ENCODE results near the gene KIF6.
A peak's percentile ranks its signal among the peaks of the same experiment; 100 is the strongest.
"Not testable (repeated sequence)": the region's sequence is repeated elsewhere in the genome, so short reads cannot be mapped to it uniquely, and the experiment has no call there.

Gene KIF6, protein sequence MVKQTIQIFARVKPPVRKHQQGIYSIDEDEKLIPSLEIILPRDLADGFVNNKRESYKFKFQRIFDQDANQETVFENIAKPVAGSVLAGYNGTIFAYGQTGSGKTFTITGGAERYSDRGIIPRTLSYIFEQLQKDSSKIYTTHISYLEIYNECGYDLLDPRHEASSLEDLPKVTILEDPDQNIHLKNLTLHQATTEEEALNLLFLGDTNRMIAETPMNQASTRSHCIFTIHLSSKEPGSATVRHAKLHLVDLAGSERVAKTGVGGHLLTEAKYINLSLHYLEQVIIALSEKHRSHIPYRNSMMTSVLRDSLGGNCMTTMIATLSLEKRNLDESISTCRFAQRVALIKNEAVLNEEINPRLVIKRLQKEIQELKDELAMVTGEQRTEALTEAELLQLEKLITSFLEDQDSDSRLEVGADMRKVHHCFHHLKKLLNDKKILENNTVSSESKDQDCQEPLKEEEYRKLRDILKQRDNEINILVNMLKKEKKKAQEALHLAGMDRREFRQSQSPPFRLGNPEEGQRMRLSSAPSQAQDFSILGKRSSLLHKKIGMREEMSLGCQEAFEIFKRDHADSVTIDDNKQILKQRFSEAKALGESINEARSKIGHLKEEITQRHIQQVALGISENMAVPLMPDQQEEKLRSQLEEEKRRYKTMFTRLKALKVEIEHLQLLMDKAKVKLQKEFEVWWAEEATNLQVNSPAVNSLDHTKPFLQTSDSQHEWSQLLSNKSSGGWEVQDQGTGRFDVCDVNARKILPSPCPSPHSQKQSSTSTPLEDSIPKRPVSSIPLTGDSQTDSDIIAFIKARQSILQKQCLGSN

DNA sequence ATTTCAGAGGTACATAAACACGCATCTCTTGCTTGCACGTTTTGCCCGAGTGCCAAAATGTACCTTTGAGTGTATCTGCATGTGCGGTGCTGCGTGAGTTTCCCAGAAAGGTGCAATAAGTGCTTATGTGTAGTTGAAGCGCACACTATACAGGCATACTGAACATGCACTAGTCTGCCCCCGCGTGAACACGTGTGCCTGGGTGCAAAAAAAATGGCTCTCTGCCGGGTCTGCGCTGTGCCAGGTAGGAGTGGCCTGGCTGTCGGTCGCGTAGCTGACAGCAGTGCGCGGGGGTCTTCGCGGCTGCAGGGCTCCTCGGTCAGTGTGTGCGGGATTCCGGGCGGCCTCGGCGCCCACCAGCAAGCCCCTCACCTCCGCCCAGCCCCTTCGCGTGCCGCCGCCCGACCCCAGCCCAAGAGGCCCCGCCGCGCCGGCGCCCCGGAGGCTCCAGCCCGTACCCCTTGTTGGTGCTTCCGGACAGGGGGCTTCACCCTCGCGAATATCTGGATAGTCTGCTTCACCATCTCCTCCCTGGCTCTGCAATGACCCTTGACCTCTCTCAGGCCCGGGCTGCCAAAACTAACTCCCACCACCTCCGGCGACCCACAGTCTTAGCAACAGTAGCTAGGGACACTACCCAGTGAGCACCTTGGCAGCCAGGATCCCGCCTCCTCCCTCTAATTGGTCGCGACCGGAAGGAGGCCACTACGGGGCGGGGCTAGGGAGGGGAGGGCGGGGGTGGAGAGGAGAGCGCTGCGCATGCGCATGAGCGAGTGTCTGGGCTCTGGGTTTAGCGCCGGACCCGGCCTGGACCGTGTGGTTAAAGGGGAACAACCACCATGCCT lies at the start of gene KIF6:
Gene KIF6, minus strand, starts transcription at position 622 of the 845 bp plus-strand sequence. Its CDS starts 98 bp downstream, at position 524.
- DNase-seq (ENCODE audit: low spot score): peak; percentile 99

DNA sequence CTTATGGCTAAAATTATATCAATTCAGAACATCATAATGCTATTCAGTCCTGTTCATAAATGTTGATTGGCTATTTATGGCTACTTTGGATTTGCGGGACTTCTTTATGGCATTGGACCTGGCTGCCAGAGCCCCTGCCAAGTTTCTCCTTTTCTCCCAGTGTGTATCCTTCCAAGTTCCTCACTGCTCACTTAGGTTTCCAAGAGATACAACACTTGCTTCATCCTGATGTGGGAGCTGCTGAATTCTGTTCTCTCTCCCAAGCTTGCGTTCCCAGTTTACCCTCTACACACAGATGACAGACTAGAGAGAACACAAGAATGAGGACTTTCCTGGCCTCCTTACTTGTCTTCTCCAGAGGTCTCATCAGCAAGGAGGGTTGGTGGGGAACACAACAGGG lies 48.6 kb upstream of the KIF6 start:
- no peak for DNase-seq (ENCODE audit: low spot score)

DNA sequence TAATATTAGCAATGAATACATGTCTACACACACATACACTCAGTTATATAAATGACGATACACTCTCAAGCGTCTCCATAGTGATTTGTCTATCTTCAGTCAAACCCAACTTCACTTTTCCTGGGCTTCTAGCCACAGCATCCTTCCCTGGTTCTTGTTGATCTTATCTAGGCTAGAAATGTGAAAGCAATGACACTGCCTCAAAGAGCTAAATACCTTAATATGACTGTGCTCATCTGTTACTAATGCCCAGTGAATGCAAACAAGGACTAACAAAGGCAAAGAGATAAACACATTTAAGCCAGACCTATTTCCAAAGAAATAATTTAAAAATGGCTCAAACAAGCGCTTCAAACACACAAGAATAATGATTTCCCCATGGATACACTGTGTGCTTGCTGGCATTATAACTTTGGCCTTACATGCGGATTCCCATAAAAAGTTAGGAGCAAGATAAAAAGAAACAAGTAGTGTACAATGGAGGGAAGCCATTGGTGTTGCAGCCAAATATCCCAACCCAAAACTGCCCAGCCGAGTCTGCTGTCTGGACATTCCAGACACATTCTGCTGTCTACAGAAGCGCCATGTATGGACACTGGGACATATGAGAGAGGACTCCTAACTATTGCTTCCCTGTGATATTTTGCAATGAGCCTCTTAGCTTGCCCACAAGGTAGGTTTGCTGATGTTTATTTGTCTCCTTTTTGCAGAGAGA lies 47.5 kb upstream of the KIF6 start:
- DNase-seq (ENCODE audit: low spot score): peak; percentile 30

DNA sequence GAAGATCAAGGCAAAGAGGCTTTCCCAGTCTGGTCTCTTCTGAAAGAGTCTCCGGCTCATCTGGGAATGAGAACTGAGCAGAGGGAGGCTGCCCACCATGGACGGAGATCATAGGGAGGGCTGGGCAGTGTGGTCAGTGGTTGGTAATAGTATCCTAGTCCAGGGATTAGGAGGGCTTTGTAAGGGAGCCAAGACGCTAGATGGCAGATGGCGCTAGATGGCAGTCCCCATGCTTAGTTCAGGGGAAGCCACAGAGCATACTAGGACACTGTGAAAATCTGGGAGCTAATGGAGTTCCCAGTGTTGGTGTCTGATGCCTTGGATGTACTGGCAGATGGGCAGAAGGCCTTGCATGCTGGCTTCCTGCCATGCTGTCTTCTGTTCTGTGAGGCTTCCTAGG lies 45.2 kb upstream of the KIF6 start:
- no peak for DNase-seq (ENCODE audit: low spot score)

DNA sequence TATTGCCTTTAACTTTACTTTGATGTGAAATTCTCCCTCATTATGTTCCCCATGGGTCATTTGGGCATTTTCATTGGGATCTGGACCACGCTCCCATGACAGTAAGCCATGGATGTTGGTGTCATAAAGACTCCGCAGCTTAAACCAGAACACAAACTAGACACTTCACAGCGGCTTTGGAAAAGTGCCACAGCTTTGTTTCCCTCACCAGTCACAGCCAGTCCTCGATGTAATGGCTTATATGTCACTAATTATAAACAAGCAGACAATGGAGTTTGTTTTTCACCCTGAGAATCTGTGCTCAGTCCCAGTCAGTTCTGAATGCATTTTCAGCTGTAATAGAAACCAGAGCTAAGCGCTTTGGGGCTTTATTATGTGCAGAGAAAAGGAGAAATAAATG lies 43.8 kb upstream of the KIF6 start:
- DNase-seq (ENCODE audit: low spot score): no peak

DNA sequence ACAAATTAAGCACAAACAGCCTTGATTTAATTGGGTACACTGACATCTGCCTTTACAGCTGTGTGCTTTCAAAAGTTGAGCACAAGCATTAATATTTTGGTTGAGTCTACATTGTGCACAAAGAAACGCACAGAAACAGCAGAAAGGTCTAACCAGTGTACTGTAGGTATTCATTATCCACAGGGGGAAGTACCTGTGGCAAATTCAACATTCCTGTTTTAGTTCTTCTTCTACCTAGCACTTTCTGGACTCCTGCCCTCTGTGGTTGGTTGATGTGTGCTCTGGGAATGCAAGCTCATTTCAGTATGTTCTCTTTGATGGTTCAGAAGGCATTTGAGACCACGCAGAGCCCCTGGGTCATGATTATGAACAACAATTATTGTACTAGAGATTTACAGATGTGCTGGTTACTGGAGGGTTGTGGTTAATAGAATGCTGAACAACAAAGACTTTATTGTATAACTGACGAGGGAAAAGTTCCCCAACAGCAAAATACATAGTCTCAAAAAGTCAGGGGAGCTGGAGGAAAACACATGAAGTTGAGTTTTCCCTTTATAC lies 40.4 kb upstream of the KIF6 start:
- no peak for DNase-seq (ENCODE audit: low spot score)

DNA sequence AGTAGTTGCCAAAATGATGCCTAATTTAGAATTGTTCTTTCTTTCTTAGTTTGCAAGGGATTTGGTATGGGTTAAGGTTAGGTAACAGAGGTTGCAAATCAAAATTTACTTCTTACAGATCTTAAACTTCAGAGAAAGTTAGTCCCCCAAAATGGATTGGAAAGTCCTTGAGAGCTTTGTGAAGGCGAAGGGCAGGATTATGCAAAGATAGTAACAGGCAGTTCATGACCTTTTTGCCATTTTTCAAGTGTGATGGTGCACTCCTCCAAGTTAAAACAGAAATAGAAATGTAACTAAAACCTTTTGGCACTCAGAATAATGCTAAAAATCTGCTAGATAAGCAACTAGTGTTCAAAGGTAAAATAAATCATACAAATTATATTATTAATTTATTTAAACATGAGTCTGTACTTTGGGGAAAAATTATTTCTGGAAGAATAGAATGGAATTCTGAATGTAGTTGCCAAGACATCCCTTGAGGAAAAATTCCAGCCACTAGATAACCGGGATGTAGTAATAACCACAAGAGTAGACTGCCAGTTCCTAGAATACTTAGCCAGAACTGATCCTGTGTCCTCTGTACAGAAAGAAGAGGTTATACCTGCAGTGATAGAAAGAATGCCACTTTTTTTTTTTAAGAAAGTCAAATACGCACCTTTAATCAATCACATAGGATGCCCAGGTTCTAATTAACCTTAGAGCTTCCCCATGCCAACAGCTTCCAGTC lies 35.2 kb upstream of the KIF6 start:
- no peak for DNase-seq (ENCODE audit: low spot score)

DNA sequence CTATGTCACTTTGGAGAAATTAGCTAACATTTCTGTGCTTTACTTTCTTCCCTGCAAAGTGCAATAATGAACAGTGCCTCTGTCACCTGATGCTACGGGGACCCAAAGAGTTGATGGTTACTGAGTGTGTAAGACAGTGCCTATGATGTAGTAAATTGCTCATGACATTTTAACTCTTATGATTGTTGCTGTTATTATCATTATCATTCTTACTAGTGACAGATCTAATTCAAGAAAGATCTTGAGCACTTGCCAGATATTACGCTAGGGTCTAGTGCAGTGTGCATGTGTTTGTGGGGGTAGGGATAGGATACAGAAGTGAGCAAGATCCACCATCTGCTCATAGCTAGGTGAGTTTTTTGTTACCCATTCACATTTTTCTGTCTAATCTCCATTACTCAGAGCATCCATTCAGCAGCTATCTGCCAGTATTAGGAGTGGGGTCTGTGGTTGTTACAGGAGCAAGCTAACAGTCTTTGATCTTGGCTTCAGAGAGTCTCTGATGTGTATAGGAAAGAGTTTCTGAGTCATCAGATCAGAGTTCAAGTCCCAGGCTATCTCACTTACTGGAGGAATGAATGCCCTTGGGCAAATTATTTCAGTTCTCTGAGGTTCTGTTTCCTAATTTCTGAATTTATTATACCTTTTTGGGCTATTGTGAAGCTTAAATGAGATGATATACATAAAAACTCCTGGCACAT lies 33.8 kb upstream of the KIF6 start:
- DNase-seq (ENCODE audit: low spot score): no peak

DNA sequence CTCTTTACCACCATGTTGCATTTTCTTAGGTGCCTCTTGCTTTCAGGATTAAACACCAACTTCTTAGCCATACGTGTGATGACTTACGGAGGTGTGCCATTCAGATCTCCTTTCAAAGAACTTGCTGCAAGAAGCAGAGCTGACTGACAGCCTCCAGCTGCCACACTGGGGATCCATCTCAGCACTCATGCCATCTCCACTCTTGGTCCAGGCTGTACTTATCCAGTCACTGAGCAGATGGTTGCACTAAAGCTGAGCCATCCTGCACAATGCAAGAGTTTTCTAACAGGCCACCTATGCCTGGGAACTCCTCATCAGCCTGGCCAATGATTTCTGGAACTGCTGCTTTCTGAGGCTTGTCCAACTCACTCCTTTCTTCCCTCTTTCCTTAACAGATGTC lies 31.4 kb upstream of the KIF6 start:
- no peak for DNase-seq (ENCODE audit: low spot score)

DNA sequence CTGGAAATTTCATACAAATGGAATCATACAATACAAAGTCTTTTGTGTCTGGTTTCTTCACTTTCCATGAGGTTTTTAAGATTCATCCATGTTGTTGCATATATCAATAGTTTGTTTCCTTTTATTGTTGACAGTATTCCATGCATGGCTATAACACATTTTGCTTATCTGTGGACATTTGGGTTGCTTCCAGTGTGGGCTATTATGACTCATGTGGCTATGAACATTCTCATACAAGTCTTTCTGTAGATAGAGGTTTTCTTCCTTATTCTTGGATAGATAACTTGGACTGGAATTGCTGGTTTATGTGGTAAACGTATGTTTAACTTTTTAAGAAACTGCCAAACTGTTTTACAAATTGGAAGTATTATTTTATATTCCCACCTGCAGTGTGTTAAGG lies 30.0 kb upstream of the KIF6 start:
- DNase-seq (ENCODE audit: low spot score): no peak

DNA sequence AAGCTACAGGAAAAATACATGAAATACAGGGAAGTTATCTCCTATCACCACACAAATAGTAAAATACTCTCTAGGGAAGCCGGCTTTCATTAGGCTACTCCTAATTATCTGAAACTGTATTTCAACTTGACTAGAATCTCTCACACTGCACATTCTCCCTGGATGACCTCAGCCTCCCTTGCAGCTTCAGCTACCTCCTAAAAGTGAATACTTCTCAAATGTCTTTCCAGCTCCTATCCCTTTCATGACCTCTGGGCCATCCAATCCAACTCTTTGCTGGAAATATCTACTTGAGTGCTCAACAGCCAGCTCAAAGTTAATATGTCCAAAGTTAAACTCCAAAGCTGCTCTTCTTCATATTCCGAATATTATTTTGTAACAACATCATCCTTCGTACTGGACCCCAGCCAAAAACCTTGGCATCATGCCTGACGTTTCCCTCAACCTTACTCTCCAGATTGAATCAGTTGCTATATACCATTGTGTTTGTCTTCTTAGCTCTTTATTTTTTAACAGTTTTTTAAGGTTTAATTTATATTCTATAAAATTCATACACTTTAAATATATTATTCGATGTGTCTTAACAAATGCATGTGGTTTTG lies 29.4 kb upstream of the KIF6 start:
- no peak for DNase-seq (ENCODE audit: low spot score)

DNA sequence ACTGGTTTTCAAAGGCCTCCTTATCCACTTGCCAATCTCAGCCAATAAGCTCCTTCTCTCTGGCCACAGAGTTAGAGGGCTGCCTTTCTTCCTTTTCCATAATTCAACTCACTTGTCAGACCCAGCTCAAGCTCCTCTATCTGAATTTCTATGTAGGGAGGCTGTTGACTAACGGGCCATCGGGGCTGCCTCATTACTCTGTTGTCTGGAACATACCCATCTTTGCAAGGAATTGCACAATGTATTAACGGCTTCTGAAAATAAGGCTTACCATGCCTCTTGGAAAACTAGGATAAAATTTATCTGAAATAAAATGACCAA lies 28.5 kb upstream of the KIF6 start:
- peak; percentile 46 for DNase-seq (ENCODE audit: low spot score)

DNA sequence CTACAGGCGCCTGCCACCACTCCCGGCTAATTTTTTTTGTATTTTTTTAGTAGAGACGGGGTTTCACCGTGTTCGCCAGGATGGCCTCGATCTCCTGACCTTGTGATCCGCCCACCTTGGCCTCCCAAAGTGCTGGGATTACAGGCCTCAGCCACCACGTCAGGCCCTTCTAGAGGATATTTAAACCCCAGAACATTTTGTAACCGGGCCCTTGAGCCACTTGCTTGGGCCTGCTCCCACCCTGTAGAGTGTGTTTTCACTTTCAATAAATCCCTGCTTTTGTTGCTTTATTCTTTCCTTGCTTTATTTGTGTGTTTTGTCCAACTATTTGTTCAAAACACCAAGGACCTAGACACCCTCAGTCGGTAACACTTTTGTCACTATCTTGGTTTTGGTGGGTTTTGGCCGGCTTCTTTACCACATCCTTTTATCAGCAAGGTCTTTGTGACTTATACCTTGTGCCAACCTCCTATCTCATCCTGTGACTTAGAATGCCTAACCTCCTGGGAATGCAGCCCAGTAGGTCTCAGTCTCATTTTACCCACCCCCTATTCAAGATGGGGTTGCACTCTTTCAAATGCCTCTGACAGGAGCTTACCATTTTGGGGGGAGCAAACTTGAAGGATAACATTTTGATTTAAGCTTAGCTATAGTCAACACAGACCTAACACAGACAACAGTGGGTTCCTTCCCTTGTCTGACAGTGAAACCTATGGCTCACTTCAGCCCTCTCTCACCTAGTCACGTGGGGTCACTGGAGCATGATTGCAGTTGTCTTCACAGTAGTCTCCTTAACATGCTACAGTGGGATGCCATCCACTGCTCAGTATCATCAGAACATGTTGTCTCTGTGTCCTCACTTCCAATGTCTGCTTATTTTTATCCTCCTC lies 27.9 kb upstream of the KIF6 start:
- no peak for DNase-seq (ENCODE audit: low spot score)

DNA sequence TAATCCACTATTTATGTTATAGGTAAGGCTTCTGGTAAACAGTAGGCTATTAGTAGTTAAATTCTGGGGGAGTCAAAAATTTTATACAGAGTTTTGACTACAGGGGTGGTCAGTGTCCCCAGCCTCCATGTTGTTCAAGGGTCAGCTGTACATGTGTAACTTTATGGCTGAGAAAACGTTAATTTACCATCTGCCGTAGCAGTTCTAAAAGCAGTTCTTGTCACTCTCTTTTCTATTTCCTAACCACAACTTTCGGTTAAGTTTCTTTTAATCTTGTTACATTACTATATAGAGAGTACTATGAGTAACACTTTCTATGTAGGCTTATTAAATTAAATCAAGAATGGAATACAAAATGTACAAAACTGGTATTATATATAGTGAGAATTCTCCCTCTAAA lies 21.6 kb upstream of the KIF6 start:
- DNase-seq (ENCODE audit: low spot score): no peak

DNA sequence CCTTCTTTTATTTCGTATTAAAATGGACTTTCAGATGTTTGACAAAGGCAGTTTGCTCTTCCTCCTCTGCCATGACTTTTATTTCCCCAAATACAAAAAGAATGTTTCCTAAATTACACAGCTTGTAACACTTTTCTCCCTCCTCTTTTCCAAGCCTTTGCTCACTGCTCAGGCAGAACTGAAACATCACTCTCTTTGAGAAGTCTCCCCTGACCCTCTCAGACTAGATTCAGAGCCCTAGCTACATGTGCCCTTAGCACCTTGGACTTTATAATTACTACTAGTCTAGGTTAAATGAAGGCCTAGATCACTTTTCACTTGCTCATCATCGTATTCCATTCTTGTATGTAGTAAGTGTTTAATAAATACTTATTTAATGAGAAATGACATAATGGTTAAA lies 8.5 kb upstream of the KIF6 start:
- DNase-seq (ENCODE audit: low spot score): no peak

DNA sequence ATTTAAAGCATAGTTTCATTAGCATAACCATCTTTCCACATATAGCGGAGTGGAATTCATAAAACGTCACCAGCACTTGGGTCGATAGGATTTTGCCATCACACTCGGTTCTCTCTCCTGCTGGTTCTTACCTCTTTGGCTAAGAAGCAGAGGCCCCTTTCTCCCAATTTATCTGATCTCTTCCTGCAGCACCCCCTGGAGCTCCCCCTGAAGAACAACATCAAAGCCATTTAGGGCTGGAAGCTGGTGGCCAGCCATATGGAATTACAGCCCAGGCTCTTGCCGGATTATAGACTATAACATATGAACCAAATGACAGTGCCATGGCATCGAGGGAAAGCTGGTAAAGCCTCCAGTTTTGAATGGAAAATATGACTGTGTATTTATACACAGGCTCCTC lies 6.4 kb upstream of the KIF6 start:
- no peak for DNase-seq (ENCODE audit: low spot score)

DNA sequence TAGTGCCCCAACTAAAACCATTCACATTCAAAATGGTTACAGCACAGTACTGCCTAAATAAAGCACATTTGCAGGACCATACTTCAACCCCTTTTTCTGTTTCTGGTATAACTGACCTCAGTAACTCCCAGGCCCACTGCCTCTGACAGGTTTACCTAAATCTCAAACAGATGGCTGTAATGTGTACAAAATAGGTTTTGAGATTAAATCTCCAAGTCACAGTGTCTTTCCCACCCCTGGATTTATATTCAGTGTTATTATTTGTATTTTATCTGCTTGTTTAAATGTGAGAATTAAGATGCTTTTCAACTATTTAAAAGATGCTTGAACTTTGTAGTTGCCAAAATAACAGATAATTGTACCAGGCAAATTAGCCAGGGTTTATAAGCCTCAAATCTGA lies 4.7 kb upstream of the KIF6 start:
- DNase-seq (ENCODE audit: low spot score): no peak

DNA sequence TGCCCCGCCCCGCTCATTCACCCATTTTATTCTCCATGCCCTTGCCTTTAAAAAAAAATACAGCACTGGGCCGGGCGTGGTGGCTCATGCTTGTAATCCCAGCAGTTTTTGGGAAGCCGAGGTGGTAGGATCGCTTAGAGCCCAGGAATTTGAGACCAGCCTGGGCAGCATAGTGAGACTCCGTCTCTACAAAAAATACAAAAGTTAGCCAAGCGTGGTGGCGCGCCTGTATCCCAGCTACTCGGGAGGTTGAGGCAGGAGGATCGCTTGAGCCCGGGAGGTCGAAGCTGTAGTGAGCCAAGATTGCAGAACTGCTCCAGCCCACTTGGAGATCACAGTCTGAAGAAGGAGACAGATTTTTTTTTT lies 407 bp upstream of the KIF6 start:
- DNase-seq (ENCODE audit: low spot score): no peak

DNA sequence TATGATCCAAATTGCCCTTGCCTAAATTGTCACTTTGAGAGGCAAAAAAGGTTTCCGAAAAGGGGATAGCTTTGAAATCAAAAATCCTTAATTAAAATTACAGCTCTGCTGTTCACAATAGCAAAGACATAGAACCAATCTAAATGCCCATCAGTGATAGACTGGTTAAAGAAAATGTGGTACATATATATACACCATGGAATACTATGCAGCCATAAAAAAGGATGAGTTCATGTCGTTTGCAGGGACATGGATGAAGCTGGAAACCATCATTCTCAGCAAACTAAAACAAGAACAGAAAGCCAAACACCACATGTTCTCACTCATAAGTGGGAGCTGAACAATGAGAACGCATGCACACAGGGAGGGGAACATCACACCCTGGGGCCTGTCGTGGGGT lies 1.9 kb downstream of the KIF6 start:
- DNase-seq (ENCODE audit: low spot score): not testable (repeated sequence)

All from GM03348 (cell line).